Glutamatergic neuron (in vitro differentiated cells): ENCODE data around the gene UBE2L3. TPM values are rescaled to one million over a fixed set of nuclear protein-coding genes. Genes with fewer than 3 reads are reported as not detected.
A peak's percentile ranks its signal among the peaks of the same experiment; 100 is the strongest.
"Not testable (repeated sequence)": the region's sequence is repeated elsewhere in the genome, so short reads cannot be mapped to it uniquely, and the experiment has no call there.

Source experiments
- DNase-seq: peaks from one replicate; pipeline ENCODE4 v3.0.0; 2022
- H3K27ac Mint-ChIP-seq: one replicate; pipeline ENCODE4 v1.8.0; 2020; ENCODE audit warnings: mild to moderate bottlenecking, mixed read lengths, inconsistent platforms; ENCODE audit not compliant: unreplicated experiment
- H3K27me3 Mint-ChIP-seq: one replicate; pipeline ENCODE4 v1.8.0; 2020; ENCODE audit warnings: mild to moderate bottlenecking, moderate library complexity, mixed read lengths, inconsistent platforms; ENCODE audit not compliant: unreplicated experiment
- H3K36me3 Mint-ChIP-seq: one replicate; pipeline ENCODE4 v1.8.0; 2020; ENCODE audit warnings: mild to moderate bottlenecking, mixed read lengths, inconsistent platforms; ENCODE audit not compliant: unreplicated experiment
- H3K4me1 Mint-ChIP-seq: one replicate; pipeline ENCODE4 v1.8.0; 2020; ENCODE audit warnings: mild to moderate bottlenecking, low read depth, mixed read lengths, inconsistent platforms; ENCODE audit not compliant: unreplicated experiment
- H3K4me3 Mint-ChIP-seq: one replicate; pipeline ENCODE4 v1.8.0; 2020; ENCODE audit warnings: mild to moderate bottlenecking, mixed read lengths, inconsistent platforms; ENCODE audit not compliant: unreplicated experiment
- H3K9me3 Mint-ChIP-seq: one replicate; pipeline ENCODE4 v1.8.0; 2020; ENCODE audit warnings: mild to moderate bottlenecking, moderate library complexity, mixed read lengths, inconsistent platforms; ENCODE audit not compliant: unreplicated experiment
- long read RNA-seq: library from polyadenylated mRNA; unstranded; transcript quantifications from one replicate; pipeline ENCODE4 v2.0.0, GENCODE V29; 2020; ENCODE audit not compliant: unreplicated experiment
- total RNA-seq: library from RNA; stranded (reverse); fragmentation: NEBNext Ultra II Directional; extraction: Animal tissue kit (Norgen Biotek cat#: 25700); gene quantifications from one replicate; pipeline ENCODE4 v1.2.1, GENCODE V29; 2021; ENCODE audit not compliant: unreplicated experiment
- TF ChIP-seq, protein P1 (sequence below): fragments of 200-600 bp; sonication (generic); IDR thresholded peaks from one replicate; pipeline ENCODE4 v1.5.0; 2021; ENCODE audit not compliant: partially characterized antibody, unreplicated experiment

UBE2L3 gene
- total RNA-seq: 55.9 TPM
- long read RNA-seq, transcript UBE2L3-201 (4 exons, 3,028 nt): major isoform, 52 of 60 reads
- long read RNA-seq, partial matches to known transcripts: 0 of 60 reads
- long read RNA-seq, other reads (novel, unspliced or antisense): 3 of 60 reads

DNA sequence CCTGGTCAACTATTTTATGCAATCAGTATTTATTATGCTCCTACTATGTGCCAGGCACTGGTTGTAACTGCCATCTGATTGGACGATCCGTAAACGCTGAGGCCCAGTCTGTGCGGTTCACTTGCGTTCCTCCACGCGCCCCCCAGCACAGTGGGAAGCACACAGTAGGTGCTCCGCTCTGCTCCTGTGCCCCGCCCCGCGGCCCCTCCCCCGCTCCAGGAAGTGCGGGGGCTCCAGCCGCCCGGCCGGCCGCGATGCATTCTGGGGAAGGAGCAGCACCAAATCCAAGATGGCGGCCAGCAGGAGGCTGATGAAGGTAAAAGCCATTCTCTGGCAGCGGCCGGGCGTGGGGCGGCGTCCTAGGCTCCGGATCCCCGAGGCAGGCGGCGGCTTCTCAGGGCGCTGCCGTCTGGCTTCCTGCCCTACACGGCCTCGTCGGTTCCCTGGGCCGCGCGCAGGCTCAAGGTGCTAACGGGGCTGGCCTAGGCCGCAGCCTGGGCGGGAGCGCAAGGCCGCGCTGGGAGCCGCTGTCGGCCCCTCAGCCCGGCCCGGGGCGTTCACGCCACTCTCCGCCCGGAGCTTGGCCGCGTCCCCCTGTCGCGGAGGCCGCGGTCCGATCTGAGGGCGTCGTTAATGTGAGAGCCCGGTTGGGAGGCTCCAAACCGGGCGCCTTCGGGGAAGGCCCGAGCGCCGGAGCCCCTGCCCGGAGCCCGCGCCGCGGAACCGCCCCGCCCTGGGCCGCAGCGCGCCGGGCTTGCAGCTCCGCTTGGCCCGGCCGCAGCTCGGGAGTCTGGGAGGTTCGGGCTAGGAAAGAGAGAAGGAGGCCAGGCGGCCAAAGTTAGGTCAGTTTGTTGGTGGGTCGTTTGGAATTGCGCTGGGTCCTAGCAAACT lies at the start of gene UBE2L3:
UBE2L3 (plus strand) TSS at position 259 of the 891 bp plus-strand sequence; CDS start at position 290, 31 bp downstream.
- TF ChIP-seq, protein P1, sequence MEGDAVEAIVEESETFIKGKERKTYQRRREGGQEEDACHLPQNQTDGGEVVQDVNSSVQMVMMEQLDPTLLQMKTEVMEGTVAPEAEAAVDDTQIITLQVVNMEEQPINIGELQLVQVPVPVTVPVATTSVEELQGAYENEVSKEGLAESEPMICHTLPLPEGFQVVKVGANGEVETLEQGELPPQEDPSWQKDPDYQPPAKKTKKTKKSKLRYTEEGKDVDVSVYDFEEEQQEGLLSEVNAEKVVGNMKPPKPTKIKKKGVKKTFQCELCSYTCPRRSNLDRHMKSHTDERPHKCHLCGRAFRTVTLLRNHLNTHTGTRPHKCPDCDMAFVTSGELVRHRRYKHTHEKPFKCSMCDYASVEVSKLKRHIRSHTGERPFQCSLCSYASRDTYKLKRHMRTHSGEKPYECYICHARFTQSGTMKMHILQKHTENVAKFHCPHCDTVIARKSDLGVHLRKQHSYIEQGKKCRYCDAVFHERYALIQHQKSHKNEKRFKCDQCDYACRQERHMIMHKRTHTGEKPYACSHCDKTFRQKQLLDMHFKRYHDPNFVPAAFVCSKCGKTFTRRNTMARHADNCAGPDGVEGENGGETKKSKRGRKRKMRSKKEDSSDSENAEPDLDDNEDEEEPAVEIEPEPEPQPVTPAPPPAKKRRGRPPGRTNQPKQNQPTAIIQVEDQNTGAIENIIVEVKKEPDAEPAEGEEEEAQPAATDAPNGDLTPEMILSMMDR: no peak
- H3K4me3 Mint-ChIP-seq: peak within 1 kb of the TSS; percentile 97
- H3K27ac Mint-ChIP-seq: peak within 1 kb of the TSS; percentile 96
- peak; percentile 88 for DNase-seq
- peaks cover 7% of the 10 kb centered on the region for H3K9me3 Mint-ChIP-seq
- peaks cover 4% of the 10 kb centered on the region for H3K27me3 Mint-ChIP-seq
- no peaks in the 10 kb centered on the region for H3K36me3 Mint-ChIP-seq
- peaks cover 22% of the 10 kb centered on the region for H3K4me1 Mint-ChIP-seq

DNA sequence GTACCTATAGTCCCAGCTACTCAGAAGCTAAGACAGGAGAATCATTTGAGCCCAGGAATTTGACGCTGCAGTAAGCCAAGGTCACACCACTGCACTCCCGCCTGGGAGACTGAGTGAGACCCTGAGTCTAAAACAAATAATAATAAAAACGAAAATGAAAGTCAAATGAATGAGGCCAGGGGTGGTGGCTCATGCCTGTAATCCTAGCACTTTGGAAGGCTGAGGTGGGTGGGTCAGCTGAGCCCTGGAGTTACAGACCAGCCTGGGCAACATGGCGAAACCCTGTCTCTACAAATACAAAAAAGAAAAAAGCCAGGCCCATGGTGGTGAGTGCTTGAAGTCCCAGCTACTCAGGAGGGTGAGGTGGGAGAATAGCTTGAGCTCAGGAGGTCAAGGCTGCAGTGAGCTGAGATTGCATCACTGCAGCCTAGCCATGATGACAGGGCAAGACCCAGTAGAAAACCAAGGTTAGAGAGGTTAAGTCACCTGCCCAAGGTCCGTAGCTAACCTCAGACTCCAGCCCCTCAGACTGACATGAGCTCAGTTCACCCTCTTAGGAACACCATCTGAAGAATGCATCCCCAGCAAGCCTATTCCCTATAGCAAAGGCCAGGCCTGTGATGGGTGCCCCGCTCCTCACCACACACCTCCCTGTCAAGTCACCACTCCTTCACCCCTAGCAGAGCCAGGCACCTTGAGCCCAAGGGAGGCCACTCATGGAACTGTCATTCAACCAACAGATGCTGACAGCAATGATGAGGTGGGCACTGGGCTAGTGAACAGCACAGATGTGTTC lies 40.6 kb upstream of the UBE2L3 start:
- not testable (repeated sequence) for H3K27me3 Mint-ChIP-seq, H3K27ac Mint-ChIP-seq

DNA sequence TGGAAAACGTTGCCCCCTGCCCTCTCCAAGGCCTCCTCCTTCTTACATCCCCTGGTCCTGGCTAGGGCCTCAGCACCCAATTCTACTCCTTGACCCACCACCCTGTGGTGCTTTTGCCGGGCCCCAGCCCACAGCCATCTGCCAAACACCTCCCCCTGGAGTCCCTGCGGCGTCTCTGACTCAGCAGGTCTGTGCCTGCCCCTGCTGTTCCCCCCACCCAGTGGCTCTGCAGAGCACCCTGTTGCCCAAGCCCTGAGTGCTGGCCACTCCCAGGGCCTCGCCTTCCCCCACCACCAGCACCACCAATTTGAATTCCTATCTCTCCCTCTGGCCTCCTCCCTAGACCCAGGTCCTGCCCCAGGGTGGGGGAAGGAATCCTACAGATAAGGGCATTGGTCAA lies 36.0 kb upstream of the UBE2L3 start:
- H3K36me3 Mint-ChIP-seq, H3K27ac Mint-ChIP-seq, H3K4me1 Mint-ChIP-seq, H3K27me3 Mint-ChIP-seq, H3K9me3 Mint-ChIP-seq, DNase-seq, H3K4me3 Mint-ChIP-seq: not testable (repeated sequence)

More for the DNA sequence above, 40.6 kb upstream of the UBE2L3 start:
- not testable (repeated sequence) for H3K36me3 Mint-ChIP-seq, H3K4me1 Mint-ChIP-seq, H3K9me3 Mint-ChIP-seq, DNase-seq, H3K4me3 Mint-ChIP-seq

DNA sequence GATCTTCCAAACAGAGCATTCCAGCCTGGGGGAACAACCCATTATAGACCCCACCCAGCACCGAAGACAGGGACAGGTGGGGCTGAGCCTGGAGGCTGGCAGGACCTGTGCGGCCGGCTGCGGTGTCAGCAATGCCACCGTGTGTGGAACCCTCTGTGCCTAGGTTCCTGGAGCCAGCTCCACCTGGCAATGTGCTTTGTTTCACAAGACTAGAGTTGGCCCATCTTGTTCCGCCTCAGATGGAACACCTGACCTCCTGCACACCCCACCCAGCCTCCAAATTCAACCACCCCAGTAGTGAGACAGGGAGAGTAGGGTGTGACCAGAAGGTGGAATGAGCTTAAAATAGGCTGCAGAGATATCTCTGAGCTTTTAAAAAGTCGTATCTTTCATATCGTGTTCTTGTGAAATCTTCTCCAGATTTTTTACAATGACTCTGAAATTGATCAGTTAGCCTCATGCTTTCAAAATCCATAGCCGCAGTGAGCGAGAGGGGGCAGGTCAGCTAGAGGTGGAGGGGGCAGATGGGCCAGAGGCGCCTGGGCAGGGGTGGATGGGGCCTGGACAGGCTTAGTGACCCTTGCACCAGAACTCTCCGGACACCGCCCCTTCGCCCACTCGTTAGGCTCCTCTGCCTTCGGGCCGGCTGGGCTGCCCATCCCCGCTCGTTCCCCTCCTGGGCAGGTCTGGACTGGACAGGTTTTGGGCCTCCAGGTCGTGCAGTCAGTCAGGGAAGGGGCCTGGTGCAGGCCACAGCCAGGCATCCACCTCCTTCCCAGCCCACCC lies 34.5 kb upstream of the UBE2L3 start:
- H3K36me3 Mint-ChIP-seq, DNase-seq, H3K4me3 Mint-ChIP-seq, H3K9me3 Mint-ChIP-seq, H3K27ac Mint-ChIP-seq, H3K4me1 Mint-ChIP-seq, H3K27me3 Mint-ChIP-seq: not testable (repeated sequence)

DNA sequence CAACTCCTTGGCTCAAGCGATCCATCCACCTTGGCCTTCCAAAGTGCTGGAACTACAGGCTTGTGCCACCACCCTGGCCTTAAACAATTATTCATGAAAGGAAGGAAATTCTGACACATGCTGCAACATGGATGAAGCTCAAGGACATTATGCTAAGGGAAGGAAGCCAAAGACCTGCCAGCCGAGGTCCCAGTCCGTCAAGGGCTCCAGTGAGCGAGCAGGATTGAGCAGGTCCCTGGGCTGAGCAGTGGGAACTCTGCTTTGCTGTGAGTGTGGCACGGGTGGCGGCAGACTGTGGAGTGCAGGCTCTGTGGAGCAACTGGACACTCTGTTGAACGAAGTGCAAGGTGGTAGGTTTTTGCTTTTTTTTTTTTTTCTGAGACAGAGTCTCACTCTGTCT lies 27.7 kb upstream of the UBE2L3 start:
- H3K36me3 Mint-ChIP-seq, H3K4me3 Mint-ChIP-seq, H3K9me3 Mint-ChIP-seq, H3K4me1 Mint-ChIP-seq, H3K27ac Mint-ChIP-seq, H3K27me3 Mint-ChIP-seq, DNase-seq: not testable (repeated sequence)

DNA sequence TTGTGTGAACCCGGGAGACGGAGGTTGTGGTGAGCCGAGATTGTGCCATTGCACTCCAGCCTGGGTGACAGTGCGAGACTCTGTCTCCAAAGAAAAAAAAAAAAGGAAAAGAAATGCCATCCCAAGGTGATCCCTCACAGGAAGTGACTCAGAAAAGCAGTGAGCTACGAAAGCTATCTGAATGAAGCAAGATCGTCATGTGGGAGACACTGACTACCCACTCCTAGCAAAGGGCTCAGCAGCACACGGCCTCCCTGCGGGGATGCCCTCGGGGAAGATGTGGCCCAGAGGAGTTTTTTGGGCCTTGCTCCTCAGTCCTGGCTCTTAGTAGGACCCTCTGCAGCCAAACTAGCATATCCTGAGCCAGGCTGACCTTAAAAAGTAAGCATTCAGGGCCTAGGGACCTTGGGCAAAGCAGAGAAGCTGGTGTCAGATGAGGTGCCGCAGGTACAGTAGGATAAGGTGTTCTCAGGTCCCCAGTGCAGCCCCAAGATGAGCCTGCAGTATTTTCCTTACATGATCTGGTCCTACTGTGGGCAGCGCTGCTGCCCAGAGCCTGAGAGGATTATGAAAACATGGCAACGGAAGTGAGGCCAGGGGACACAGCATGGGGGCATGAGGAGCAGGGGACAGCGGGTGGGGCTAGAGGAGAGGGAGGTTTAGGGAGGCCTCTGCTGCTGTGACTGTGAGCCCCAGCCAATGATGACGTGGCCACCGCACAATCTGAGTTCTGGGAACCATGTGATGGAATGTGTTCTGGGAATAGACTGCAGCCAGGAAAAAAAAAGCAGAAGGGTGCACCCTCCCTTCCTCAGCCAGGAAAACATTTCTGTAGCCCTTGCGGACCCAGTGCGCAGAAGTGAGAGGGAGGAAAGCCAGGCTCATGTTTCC lies 22.8 kb upstream of the UBE2L3 start:
- not testable (repeated sequence) for DNase-seq, H3K4me1 Mint-ChIP-seq, H3K27ac Mint-ChIP-seq, H3K9me3 Mint-ChIP-seq, H3K27me3 Mint-ChIP-seq, H3K36me3 Mint-ChIP-seq, H3K4me3 Mint-ChIP-seq

DNA sequence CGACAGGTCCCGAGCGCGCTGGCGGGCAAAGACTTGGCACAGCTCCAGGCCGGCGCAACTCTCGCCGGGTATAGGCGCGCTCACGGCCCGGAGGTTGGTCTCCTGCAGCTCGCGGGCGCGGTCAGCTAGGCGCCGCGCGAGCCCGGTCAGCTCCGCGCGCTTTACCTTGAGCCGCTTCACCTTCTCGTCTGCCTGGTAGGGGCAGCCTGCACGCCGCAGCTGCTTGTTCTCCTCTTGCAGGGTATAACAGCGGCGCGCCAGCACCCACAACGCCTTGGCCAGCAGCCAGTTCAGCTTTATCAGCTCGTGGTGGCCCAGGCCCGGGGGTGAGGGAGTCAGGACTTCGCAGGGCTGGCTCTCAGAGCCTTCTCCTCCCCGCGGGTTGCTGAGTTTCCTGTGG lies 18.0 kb upstream of the UBE2L3 start:
- not testable (repeated sequence) for DNase-seq, H3K4me3 Mint-ChIP-seq

DNA sequence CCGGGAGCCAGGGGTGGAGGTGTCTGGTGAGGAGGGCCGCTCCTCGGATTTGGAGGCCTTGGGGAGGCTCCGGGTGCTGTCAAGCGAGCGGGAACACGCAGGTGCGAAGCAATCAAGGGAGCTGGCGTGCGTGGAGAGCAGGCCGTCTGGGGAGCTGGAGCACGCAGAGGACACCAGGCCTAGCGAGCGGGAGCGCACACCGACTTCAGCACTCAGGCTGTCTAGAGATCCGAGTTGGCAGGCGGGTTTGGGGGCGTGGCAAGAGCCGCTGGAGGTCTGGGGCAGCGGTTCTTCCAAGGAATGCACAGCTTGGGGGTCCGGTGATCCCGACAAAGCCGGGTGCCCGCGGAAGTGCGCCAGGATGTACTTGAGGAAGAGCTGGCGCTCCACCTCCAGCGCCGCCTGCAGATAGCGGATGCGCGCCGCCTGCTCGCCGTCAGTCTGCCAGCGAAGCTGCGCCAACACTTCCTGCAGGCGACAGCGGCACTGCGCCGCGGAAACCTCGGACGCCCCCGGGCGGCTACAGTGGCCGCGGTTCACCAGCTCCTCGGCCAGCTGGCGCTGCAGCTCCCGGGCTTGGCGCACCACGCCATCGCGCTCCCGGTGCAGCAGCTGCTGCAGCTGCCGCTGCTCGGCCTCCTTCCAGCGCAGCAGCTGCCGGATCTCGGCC lies 17.4 kb upstream of the UBE2L3 start:
- H3K4me3 Mint-ChIP-seq, DNase-seq, H3K36me3 Mint-ChIP-seq, H3K4me1 Mint-ChIP-seq, H3K27ac Mint-ChIP-seq, H3K27me3 Mint-ChIP-seq, H3K9me3 Mint-ChIP-seq: not testable (repeated sequence)

More for the DNA sequence above, 18.0 kb upstream of the UBE2L3 start:
- not testable (repeated sequence) for H3K9me3 Mint-ChIP-seq, H3K4me1 Mint-ChIP-seq, H3K36me3 Mint-ChIP-seq, H3K27ac Mint-ChIP-seq, H3K27me3 Mint-ChIP-seq

DNA sequence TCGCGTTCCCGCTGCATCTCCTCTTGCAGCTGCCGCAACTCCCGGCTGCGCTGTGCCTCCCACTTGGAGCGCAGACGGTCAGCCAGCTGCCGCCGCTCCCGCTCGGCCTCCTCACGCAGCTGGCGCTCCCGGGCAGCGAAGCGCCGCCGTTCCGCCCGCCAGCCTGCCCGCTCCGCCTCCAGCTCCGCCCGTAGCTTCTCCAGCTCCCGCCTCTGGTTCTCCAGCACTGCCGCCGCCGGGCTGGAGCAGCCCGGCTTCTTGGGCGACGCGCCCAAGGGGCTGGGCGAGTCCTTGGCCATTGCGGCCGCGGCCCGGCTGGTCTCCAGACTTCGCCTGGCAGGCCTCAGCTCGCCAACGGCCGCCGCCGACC lies 16.9 kb upstream of the UBE2L3 start:
- H3K36me3 Mint-ChIP-seq, H3K4me3 Mint-ChIP-seq, H3K4me1 Mint-ChIP-seq, H3K27ac Mint-ChIP-seq, H3K27me3 Mint-ChIP-seq, DNase-seq, H3K9me3 Mint-ChIP-seq: not testable (repeated sequence)
